HepG2 (cell line): ENCODE data around the gene ACOT8. TPM values are rescaled to one million over a fixed set of nuclear protein-coding genes. Genes with fewer than 3 reads are reported as not detected.

Source experiments
- BATF2 ChIP-seq: sonication (generic); formaldehyde crosslinking; IDR thresholded peaks from 2 replicates; pipeline ENCODE4 v1.8.0; 2022; ENCODE audit warnings: mild to moderate bottlenecking, missing genetic modification reagents, moderate library complexity
- DPF2 ChIP-seq: sonication (generic); formaldehyde crosslinking; IDR thresholded peaks from 2 replicates; pipeline ENCODE4 v1.4.0; 2020; ENCODE audit warnings: mild to moderate bottlenecking, low read depth, missing genetic modification reagents, borderline replicate concordance
- HHEX ChIP-seq: IDR thresholded peaks from 2 replicates; pipeline ENCODE4 v1.6.1; 2016; ENCODE audit warnings: control low read depth
- KDM1A ChIP-seq: IDR thresholded peaks from 2 replicates; pipeline ENCODE4 v1.6.1; 2016; ENCODE audit warnings: missing compliant biosample characterization
- RFX3 ChIP-seq: IDR thresholded peaks from 2 replicates; pipeline ENCODE4 v1.6.1; 2016; ENCODE audit warnings: missing biosample characterization, missing genetic modification reagents
- SAFB2 ChIP-seq: sonication (generic); formaldehyde crosslinking; IDR thresholded peaks from 2 replicates; pipeline ENCODE4 v1.5.1; 2020; ENCODE audit warnings: missing genetic modification reagents, low read depth, mild to moderate bottlenecking, borderline replicate concordance
- SATB2 ChIP-seq: sonication (generic); formaldehyde crosslinking; IDR thresholded peaks from 2 replicates; pipeline ENCODE4 v1.5.0; 2020; ENCODE audit warnings: missing genetic modification reagents
- SOX5 ChIP-seq: IDR thresholded peaks from 2 replicates; pipeline ENCODE4 v1.6.1; 2016; ENCODE audit warnings: borderline replicate concordance
- THAP7 ChIP-seq: sonication (generic); formaldehyde crosslinking; IDR thresholded peaks from 2 replicates; pipeline ENCODE4 v1.8.1; 2023; ENCODE audit warnings: mild to moderate bottlenecking, missing genetic modification reagents
- TRIM24 ChIP-seq: sonication (generic); formaldehyde crosslinking; IDR thresholded peaks from 2 replicates; pipeline ENCODE4 v1.8.0; 2022; ENCODE audit warnings: mild to moderate bottlenecking, missing genetic modification reagents
- ZBTB26 ChIP-seq: IDR thresholded peaks from 2 replicates; pipeline ENCODE4 v1.6.1; 2016; ENCODE audit warnings: missing compliant biosample characterization, missing genetic modification reagents, borderline replicate concordance
- ZC3H13 ChIP-seq: sonication (generic); formaldehyde crosslinking; IDR thresholded peaks from 2 replicates; pipeline ENCODE4 v1.8.1; 2023; ENCODE audit warnings: mild to moderate bottlenecking, missing genetic modification reagents, moderate library complexity
- ZKSCAN8 ChIP-seq: IDR thresholded peaks from 2 replicates; pipeline ENCODE4 v1.6.1; 2016; ENCODE audit warnings: borderline replicate concordance, missing genetic modification reagents, missing compliant biosample characterization
- ZNF207 ChIP-seq: fragments of 450-650 bp; IDR thresholded peaks from 2 replicates; pipeline ENCODE4 v1.6.1; 2016; ENCODE audit warnings: antibody characterized with exemption, borderline replicate concordance
- ZNF414 ChIP-seq: sonication (generic); formaldehyde crosslinking; IDR thresholded peaks from 2 replicates; pipeline ENCODE4 v1.5.0; 2020; ENCODE audit warnings: missing genetic modification reagents
- ZNF792 ChIP-seq: IDR thresholded peaks from 2 replicates; pipeline ENCODE4 v1.6.1; 2016
- ZSCAN5A ChIP-seq: sonication (generic); formaldehyde crosslinking; IDR thresholded peaks from 2 replicates; pipeline ENCODE4 v1.8.0; 2022; ENCODE audit warnings: mild to moderate bottlenecking, missing genetic modification reagents, borderline replicate concordance
- polyA plus RNA-seq, 8 experiments: library from polyadenylated mRNA; depleted of rRNA in 3 of 8; stranded (reverse) in 7 of 8; unstranded in 1 of 8; fragments of >200 nt; fragmentation: Illumina TruSeq in 4 of 8; extraction: Trizol in 4 of 8; gene quantifications; 2 replicates each; pipeline versions ENCODE4 v1.2.1 to v1.2.3, GENCODE V29; 2011 to 2016; ENCODE audit warnings: low read depth in 4 of 8, missing spikeins in 1 of 8, mixed read lengths in 1 of 8; ENCODE audit not compliant: insufficient read depth in 1 of 8
- total RNA-seq, 5 experiments: library from RNA; depleted of rRNA; stranded (reverse); fragments of >200 nt; fragmentation: Illumina TruSeq; extraction: Trizol; gene quantifications; 2 replicates each; pipeline ENCODE4 v1.2.3, GENCODE V29; 2016; ENCODE audit warnings: low read depth in 1 of 5
- TF ChIP-seq, protein P1 (sequence below): sonication (generic); formaldehyde crosslinking; IDR thresholded peaks from 2 replicates; pipeline ENCODE4 v1.5.1; 2020; ENCODE audit warnings: mild to moderate bottlenecking, missing genetic modification reagents, borderline replicate concordance

Gene ACOT8
- total and polyA plus RNA-seq, 2 of the 13 experiments (the other 11 are each of a cell fraction or from before 2014, with no cell fraction given) = 31.4 to 45.5 TPM

- TF ChIP-seq, protein P1, sequence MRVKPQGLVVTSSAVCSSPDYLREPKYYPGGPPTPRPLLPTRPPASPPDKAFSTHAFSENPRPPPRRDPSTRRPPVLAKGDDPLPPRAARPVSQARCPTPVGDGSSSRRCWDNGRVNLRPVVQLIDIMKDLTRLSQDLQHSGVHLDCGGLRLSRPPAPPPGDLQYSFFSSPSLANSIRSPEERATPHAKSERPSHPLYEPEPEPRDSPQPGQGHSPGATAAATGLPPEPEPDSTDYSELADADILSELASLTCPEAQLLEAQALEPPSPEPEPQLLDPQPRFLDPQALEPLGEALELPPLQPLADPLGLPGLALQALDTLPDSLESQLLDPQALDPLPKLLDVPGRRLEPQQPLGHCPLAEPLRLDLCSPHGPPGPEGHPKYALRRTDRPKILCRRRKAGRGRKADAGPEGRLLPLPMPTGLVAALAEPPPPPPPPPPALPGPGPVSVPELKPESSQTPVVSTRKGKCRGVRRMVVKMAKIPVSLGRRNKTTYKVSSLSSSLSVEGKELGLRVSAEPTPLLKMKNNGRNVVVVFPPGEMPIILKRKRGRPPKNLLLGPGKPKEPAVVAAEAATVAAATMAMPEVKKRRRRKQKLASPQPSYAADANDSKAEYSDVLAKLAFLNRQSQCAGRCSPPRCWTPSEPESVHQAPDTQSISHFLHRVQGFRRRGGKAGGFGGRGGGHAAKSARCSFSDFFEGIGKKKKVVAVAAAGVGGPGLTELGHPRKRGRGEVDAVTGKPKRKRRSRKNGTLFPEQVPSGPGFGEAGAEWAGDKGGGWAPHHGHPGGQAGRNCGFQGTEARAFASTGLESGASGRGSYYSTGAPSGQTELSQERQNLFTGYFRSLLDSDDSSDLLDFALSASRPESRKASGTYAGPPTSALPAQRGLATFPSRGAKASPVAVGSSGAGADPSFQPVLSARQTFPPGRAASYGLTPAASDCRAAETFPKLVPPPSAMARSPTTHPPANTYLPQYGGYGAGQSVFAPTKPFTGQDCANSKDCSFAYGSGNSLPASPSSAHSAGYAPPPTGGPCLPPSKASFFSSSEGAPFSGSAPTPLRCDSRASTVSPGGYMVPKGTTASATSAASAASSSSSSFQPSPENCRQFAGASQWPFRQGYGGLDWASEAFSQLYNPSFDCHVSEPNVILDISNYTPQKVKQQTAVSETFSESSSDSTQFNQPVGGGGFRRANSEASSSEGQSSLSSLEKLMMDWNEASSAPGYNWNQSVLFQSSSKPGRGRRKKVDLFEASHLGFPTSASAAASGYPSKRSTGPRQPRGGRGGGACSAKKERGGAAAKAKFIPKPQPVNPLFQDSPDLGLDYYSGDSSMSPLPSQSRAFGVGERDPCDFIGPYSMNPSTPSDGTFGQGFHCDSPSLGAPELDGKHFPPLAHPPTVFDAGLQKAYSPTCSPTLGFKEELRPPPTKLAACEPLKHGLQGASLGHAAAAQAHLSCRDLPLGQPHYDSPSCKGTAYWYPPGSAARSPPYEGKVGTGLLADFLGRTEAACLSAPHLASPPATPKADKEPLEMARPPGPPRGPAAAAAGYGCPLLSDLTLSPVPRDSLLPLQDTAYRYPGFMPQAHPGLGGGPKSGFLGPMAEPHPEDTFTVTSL (CRISPR knock-in tag) = no peak
- TF ChIP-seq SAFB2 (CRISPR knock-in tag) (no peak), ZBTB26 (peak; percentile 88; the same call in 1 of the 2 replicates), SOX5 (no peak; the same call in 1 of the 2 replicates), BATF2 (CRISPR knock-in tag) (no peak), DPF2 (no peak), ZC3H13 (CRISPR knock-in tag) (peak; percentile 92), ZNF414 (CRISPR knock-in tag) (no peak), ZNF207 (no peak), TRIM24 (CRISPR knock-in tag) (no peak), KDM1A (CRISPR knock-in tag) (peak; percentile 52; the same call in 1 of the 2 replicates), ZSCAN5A (CRISPR knock-in tag) (peak; percentile 4; the same call in 1 of the 2 replicates), SATB2 (CRISPR knock-in tag) (no peak), HHEX (no peak), THAP7 (peak; percentile 95), ZKSCAN8 (peak; percentile 84), RFX3 (no peak), ZNF792 (CRISPR knock-in tag) (peak; percentile 93)
These were observed 33.1 kb upstream of the ACOT8 start (continued) for GRCh38 chr20:45890077-45890984.
